Midbrain (tissue), 1 donor: ENCODE data around the gene KRTAP9-6.
A peak's percentile ranks its signal among the peaks of the same experiment; 100 is the strongest.
"Not testable (repeated sequence)": the region's sequence is repeated elsewhere in the genome, so short reads cannot be mapped to it uniquely, and the experiment has no call there.

ENCODE experiments used
- DNase-seq: peaks from one replicate; lab custom pipeline; 2025; lab: John Stamatoyannopoulos, UW

Gene KRTAP9-6

GRCh38 chr17:41271323-41271722, 6.1 kb downstream of the KRTAP9-6 start:
- DNase-seq: not testable (repeated sequence)

DNA sequence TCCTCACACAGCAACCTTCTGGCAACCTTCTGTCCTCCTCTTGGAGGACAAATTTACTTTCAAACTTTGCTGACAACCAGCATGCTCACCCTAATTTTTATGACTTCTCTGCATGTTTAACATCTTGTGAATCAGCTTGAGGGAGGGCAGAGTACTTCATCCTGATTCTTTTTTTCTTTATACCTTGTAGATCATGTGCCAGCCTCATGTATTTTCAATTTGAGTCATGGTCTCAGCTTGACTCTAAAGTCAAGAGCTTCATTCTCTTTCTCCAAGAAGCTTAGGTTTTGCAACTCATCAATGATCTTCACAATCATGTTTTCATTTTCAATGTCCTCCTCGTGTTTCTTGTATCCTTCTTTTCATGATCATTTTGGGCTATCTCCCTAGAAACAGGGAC, 6.7 kb downstream of the KRTAP9-6 start:
- DNase-seq: no peak

DNA sequence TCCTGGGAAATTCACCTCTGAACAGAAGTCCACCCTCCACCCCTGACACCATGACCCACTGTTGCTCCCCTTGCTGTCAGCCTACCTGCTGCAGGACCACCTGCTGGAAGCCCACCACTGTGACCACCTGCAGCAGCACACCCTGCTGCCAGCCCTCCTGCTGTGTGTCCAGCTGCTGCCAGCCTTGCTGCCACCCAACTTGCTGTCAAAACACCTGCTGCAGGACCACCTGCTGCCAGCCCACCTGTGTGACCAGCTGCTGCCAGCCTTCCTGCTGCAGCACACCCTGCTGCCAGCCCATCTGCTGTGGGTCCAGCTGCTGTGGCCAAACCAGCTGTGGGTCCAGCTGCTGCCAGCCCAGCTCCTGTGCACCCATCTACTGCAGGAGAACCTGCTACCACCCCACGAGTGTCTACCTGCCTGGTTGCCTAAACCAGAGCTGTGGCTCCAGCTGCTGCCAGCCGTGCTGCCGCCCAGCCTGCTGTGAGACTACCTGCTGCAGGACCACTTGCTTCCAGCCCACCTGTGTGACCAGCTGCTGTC, 10.5 kb downstream of the KRTAP9-6 start, which contains the start of gene KRTAP9-7:
TSS of gene KRTAP9-7 (plus strand) at position 51 of the 543 bp plus-strand sequence. CDS start at position 51, 0 bp downstream.
- not testable (repeated sequence) for DNase-seq

- no peak for DNase-seq
Measured at GRCh38 chr17:41278176-41278955, 13.2 kb downstream of the KRTAP9-6 start.

DNA sequence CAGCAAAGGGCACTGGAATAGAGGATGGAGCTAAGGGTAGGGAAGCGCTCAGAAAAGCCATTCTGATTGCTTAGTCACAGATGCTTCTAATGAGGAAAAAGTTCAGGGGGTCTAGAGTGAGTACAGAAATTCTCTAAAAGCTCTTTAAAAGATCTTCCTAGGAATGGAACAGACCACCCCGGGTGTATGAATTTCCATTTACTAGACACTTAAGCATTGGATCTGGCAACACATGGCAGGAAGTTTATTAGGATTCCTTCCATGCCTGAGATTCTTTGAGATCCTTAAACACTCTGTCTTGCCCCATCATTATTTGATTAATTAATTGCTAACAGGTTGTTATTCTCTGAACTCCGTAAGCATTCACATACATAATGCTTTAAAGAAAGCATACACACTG, 18.9 kb downstream of the KRTAP9-6 start:
- DNase-seq: no peak

DNA sequence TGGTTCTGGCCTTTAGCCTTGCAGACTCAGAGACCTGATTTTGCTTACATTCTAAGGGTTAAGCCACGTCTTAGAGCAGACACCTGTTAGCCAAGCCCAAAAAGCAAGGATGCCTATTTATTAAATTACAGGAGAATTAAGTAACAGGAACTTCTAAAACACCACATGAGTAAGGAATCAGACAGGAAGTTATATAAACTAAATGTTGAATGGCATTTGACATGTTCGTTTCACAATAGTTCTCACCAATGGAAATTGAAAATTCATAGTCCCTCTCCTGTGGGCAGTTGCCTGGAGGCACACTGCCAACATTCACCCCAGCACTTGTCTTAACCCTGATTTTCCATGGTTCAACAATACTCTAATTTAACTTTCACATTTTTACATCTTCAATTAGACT, 19.4 kb downstream of the KRTAP9-6 start:
- DNase-seq: no peak

DNA sequence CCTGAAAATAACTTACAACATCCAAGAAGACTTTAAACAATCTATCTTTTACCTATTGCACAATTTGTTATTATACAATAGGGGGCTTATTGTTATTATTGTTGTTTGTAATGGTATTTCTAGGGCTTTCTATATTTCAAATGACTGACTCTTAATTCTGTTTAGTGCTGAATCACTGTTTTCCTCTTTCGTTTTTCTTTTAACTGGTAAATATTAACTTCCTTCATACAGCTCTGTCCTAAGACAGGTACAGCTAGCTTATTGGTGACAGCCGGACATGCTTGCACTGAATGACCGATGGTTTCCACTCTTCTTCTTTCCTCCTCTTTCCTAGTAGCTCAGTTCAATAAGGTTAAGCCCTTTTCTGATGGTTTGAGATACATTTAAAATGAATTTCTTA, 21.9 kb downstream of the KRTAP9-6 start:
- no peak for DNase-seq

DNA sequence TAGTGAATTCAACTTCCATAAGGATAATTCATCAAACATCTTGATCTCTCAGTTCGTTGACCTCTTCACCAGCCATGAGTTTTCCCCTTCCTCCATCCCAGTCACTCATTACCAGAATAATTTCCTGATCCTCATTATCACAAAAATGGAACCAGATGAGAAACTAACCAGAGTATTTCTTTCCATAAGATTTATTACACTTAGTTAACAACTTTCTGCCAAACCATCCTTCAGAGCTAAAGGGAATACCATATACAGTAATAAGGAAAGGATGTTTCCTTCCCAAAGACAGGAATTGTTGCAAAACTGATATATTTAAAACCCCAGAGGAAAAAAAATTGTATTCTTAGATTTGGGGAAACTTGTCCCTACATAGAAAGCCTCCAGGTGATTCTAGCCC, 28.8 kb downstream of the KRTAP9-6 start:
- DNase-seq: no peak

- no peak for DNase-seq
Measured at GRCh38 chr17:41296846-41297245, 31.7 kb downstream of the KRTAP9-6 start.

DNA sequence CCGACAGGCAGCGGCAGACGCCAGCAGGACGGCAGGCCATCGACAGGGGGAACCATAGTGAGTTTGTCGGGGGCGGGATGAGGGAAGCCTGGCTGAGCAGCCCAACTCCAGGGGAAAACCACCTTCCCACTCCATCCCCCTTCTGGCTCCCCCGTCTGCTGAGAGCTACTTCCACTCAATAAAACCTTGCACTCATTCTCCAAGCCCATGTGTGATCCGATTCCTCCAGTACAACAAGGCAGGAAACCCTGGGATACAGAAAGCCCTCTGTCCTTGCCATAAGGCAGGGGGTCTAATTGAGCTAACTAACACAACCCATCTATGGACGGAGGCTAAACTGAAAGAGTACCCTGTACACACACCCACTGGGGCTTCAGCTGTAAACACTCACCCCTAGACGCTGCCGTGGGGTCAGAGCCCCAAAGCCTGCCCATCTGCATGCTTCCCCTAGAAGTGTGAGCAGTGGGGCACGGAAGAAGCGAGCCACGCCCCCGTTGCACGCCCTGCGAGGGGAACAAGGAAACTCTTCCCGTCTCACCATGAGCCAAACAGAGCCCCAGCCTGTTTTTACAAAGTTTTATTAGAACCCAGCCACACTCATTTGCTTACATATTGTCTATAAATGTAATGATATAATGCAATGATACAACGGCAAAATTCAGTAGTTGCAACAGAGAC, 33.4 kb downstream of the KRTAP9-6 start:
- no peak for DNase-seq

DNA sequence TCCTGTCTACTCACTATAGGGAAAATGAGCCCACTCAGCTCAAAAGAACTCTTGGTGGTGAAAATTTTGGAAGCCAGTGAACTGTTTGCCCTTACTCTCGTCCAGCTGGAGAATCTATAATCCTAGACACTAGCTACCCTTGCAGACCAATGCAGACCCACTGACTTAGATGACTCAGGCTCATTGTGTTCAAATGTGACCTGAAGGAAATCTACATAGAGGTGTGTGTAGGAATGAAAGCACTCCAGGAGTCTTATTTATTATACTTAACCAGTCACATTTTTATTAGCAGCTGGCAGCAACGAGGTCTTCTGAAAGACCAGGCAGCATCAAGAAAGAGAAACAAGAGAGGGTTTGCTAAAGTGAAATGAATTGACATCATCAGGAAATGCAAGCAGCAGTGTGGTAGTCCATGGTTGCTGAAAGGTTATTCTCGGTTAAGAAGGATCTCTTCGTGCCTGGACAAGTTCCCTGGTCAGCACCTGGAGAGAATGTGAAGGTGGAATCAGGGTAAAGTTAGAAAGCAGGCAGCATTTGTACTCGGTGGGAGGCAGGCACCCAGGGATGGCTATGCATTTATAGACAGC, 36.1 kb downstream of the KRTAP9-6 start:
- no peak for DNase-seq

GRCh38 chr17:41301916-41302901, 37.0 kb downstream of the KRTAP9-6 start, which contains the start of gene KRTAP29-1:
KRTAP29-1 (minus strand) TSS chr17:41302851; CDS start chr17:41302851, 0 bp downstream.
- DNase-seq: no peak

DNA sequence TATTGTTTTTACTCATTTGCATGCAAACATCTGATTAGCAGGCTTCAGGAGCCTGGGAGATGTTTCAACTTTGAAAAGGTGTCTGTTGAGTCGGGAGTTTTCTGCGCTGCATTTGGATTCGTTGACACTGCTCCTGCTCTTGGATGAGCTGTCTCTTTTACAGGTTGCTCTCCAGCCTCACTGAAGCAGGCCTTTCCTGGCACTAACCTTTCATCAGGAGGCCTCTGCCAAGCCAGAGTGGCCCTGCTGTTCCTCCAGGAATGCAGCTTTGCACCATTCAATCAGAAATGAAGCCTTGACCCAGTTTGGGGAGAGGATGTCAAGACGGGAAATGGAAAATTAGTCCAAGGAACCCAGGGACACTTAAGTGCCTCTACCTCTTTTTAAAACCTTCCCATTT, 37.8 kb downstream of the KRTAP9-6 start:
- DNase-seq: no peak

DNA sequence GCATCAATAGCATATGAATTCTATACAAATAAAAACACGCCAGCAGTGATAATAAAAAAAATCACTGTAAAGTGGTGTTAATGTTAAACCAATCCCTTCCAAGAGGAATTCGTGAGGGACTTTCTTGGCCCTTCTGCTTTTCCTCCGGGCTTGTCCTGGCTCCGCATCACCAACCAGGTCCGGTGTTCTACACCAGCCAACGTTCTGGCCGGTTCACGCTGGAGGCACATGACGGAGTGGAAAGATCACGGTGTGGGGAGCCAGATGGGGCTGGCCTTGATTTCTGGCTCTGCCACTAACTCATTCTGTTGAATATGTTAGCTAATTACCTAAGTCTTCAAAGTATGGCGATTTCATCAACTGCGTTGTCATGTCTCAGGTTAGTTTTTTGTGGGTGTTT, 38.9 kb downstream of the KRTAP9-6 start:
- DNase-seq: no peak

DNA sequence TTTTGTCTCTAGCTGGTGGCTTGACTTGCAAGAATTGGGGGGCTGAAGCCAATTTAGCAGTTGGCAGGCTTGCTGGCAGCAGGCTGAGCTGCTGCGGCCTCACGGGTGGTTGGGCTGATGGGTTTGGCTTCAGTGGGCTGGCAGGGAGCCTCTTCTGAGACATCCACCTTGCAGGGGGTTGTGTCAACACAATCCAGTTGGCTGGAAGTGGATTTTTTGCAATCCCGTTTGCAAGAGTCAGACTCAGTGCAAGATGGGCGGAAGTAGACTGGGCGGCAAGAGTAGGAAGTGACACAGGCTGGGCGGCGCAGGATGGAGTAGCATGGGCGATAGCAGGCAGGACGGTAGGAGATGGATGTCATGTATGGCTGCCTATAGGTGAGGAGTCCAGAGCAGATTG, 42.5 kb downstream of the KRTAP9-6 start:
- no peak for DNase-seq

- peak; percentile 1 for DNase-seq
Measured at GRCh38 chr17:41308251-41308917, 43.2 kb downstream of the KRTAP9-6 start.

- no peak for DNase-seq
Measured at GRCh38 chr17:41308918-41309359, 43.8 kb downstream of the KRTAP9-6 start, which contains the start of gene KRTAP16-1. KRTAP16-1 (minus strand) TSS chr17:41309309; CDS start chr17:41309253, 56 bp downstream.

DNA sequence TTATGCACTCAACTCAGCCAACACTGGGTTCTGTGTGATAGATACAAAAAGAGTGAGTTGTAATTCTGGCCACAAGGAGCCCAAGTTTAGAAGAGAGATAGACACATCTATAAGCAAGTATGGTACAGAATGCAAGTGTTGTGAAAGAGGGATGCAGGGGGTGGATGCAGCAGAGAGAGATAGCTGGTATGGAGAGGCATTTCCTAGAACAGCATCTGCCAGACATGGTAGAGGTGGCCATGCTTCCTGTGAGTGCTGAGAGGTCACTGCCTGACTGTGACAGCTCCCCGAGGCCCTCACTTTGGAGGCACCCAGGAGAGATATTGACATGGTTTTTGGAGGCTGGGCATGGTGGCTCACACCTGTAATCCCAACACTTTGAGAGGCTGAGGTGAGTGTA, 45.9 kb downstream of the KRTAP9-6 start:
- DNase-seq: no peak

GRCh38 chr17:41315204-41315794, 50.1 kb downstream of the KRTAP9-6 start, which contains the start of gene KRTAP17-1:
KRTAP17-1 (minus strand) TSS chr17:41315710; CDS start chr17:41315650, 60 bp downstream.
- no peak for DNase-seq
